OCI-M2 (cell line): ENCODE data around the gene CGB5.

ENCODE experiments used
- DNase-seq: peaks from one replicate; lab custom pipeline; 2025; ENCODE audit not compliant: unreplicated experiment; lab: John Stamatoyannopoulos, UW

Gene CGB5

DNA sequence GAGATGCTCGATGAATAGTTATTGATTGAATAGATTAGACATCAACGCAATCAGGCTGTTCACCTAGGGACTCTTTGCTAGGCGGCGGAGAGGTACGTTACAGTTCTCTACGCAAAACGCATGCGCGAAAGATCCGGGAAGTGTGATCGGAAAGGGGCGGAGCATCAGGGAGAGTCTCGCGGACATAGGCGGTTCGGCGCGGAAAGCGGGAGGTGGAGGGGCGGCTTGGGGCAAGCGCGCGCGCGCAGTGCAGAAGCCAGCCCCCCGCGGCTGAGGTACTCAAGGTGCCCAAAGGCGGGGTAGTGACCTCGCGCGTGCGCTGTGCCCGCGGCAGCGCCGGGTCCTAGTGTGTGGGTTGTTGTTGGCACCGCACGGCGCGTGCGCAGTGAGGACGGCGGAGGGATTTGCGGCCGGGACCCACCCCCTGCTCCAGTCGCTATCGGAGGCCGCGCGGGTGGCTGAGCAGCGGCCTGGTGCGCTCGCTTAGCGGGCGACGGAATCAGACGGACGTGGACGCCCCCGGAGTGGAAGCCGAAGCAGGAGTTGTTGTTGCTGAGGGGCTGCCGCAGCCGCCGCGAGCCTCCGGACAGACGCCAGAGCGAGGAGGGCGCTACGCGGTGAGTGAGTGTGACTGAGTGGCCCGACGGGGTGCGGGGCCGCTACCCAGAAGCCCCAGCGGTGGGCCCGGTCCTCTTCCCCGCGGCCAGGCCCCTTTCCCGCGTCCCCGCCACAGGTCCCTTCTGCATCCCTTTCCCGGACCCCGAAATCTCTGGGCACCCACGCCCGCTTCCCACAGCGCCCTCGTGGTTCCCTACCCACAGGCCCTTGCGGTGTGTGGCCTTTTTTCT is 41.6 kb downstream of the CGB5 start, which contains the start of gene SNRNP70:
SNRNP70 (plus strand) TSS at position 432 of the 848 bp plus-strand sequence. CDS start 964 bp downstream, outside the sequence.
- peak; percentile 93 for DNase-seq

DNA sequence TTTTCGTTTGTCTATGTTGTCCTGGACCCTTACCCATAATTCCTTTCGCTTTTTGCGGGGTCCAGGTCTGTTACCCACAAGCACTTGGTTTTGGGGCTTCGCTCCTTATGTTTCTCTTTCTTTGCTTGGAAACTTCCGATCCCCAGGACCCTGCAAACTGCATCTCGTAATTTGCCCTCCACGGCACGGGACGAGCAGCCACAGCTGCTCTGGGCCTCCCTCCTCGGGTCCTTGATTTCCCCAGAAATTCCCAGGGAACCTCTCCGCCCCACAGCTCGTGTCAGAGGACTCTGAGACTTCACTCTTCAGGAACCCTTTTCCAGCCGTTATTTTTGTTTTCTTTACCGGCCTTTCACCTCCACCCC is 42.2 kb downstream of the CGB5 start:
- DNase-seq = no peak

- DNase-seq = no peak
These were observed 42.6 kb downstream of the CGB5 start for GRCh38 chr19:49086296-49086695.

- DNase-seq = no peak
These were observed 47.9 kb downstream of the CGB5 start for GRCh38 chr19:49091391-49092038.

GRCh38 chr19:49092686-49093085 is 49.0 kb downstream of the CGB5 start:
- DNase-seq = no peak
